GM19395 (cell line): ENCODE measurements around the gene KLHL2.
"Not testable (repeated sequence)": the region's sequence is repeated elsewhere in the genome, so short reads cannot be mapped to it uniquely, and the experiment has no call there.

Experiments used
- ATAC-seq: cut with Tn5 transposase; IDR thresholded peaks from one replicate; pipeline ENCODE4 v1.9.1; 2021; ENCODE audit warnings: mild to moderate bottlenecking, moderate library complexity; ENCODE audit not compliant: unreplicated experiment

The KLHL2 gene

GRCh38 chr4:165199722-165200121, 7.6 kb upstream of the KLHL2 start:
- no peak for ATAC-seq

- no peak for ATAC-seq
Observed at GRCh38 chr4:165201806-165202205, 5.6 kb upstream of the KLHL2 start.

GRCh38 chr4:165203541-165204461, 3.6 kb upstream of the KLHL2 start:
- no peak for ATAC-seq

GRCh38 chr4:165204462-165204830, 2.9 kb upstream of the KLHL2 start:
- ATAC-seq: no peak

GRCh38 chr4:165207016-165207430, 338 bp upstream of the KLHL2 start:
- peak; percentile 44 for ATAC-seq

- ATAC-seq: peak; percentile 24
Observed at GRCh38 chr4:165208221-165208652, 876 bp downstream of the KLHL2 start.

GRCh38 chr4:165208741-165209388, 1.5 kb downstream of the KLHL2 start:
- no peak for ATAC-seq

GRCh38 chr4:165209796-165210195, 2.4 kb downstream of the KLHL2 start:
- no peak for ATAC-seq

- no peak for ATAC-seq
Observed at GRCh38 chr4:165210566-165210965, 3.2 kb downstream of the KLHL2 start.

- peak; percentile 22 for ATAC-seq
Observed at GRCh38 chr4:165212647-165213046, 5.3 kb downstream of the KLHL2 start.

- not testable (repeated sequence) for ATAC-seq
Observed at GRCh38 chr4:165213404-165213803, 6.0 kb downstream of the KLHL2 start.

GRCh38 chr4:165213991-165214709, 6.8 kb downstream of the KLHL2 start:
- not testable (repeated sequence) for ATAC-seq

GRCh38 chr4:165215034-165215751, 7.8 kb downstream of the KLHL2 start:
- ATAC-seq: peak; percentile 63

- peak; percentile 75 for ATAC-seq
Observed at GRCh38 chr4:165215761-165216487, 8.6 kb downstream of the KLHL2 start.

GRCh38 chr4:165217325-165217724, 10.0 kb downstream of the KLHL2 start:
- ATAC-seq: no peak

- not testable (repeated sequence) for ATAC-seq
Observed at GRCh38 chr4:165221306-165221705, 13.9 kb downstream of the KLHL2 start.

GRCh38 chr4:165221993-165222650, 14.8 kb downstream of the KLHL2 start:
- ATAC-seq: not testable (repeated sequence)

GRCh38 chr4:165222651-165222994, 15.3 kb downstream of the KLHL2 start:
- ATAC-seq: no peak

- ATAC-seq: not testable (repeated sequence)
Observed at GRCh38 chr4:165227401-165227800, 20.0 kb downstream of the KLHL2 start.
